GM12873 (cell line): ENCODE measurements around the gene PLSCR3.

ENCODE experiments used
- TF ChIP-seq, protein P1 (sequence below): IDR thresholded peaks from 2 replicates; pipeline ENCODE4 v1.5.1; 2012; ENCODE audit warnings: low read depth, mild to moderate bottlenecking, moderate library complexity, low read length, control low read depth; ENCODE audit not compliant: insufficient read depth; ENCODE audit errors: missing control alignments

The PLSCR3 gene

GRCh38 chr17:7416323-7416722 lies 22.0 kb upstream of the PLSCR3 start:
- TF ChIP-seq, protein P1, sequence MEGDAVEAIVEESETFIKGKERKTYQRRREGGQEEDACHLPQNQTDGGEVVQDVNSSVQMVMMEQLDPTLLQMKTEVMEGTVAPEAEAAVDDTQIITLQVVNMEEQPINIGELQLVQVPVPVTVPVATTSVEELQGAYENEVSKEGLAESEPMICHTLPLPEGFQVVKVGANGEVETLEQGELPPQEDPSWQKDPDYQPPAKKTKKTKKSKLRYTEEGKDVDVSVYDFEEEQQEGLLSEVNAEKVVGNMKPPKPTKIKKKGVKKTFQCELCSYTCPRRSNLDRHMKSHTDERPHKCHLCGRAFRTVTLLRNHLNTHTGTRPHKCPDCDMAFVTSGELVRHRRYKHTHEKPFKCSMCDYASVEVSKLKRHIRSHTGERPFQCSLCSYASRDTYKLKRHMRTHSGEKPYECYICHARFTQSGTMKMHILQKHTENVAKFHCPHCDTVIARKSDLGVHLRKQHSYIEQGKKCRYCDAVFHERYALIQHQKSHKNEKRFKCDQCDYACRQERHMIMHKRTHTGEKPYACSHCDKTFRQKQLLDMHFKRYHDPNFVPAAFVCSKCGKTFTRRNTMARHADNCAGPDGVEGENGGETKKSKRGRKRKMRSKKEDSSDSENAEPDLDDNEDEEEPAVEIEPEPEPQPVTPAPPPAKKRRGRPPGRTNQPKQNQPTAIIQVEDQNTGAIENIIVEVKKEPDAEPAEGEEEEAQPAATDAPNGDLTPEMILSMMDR = peak; percentile 23

DNA sequence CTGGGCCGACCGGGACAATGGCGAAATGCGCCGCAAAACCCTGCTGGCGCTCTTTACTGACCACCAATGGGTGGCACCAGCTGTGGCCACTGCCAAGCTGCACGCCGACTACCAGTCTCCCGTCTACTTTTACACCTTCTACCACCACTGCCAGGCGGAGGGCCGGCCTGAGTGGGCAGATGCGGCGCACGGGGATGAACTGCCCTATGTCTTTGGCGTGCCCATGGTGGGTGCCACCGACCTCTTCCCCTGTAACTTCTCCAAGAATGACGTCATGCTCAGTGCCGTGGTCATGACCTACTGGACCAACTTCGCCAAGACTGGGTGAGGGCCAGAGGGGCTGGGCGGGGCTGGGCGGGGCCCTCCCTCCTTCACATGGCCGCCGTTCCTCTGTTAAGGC lies 21.5 kb upstream of the PLSCR3 start:
- TF ChIP-seq, protein P1 = no peak

DNA sequence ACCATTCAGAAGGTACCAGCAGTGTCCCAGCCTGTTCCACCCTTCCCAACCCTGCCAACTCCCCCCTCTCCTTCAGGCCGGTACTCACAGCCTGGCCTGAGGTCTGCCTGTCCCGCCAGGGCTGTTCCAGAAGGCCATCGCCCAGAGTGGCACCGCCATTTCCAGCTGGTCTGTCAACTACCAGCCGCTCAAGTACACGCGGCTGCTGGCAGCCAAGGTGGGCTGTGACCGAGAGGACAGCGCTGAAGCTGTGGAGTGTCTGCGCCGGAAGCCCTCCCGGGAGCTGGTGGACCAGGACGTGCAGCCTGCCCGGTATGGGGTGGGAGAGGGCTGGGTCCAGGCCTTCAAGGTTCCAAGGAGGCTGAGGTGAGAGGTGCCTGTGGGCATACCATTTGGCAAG lies 20.5 kb upstream of the PLSCR3 start:
- TF ChIP-seq, protein P1 = no peak

GRCh38 chr17:7413346-7413985 lies 19.1 kb upstream of the PLSCR3 start:
- TF ChIP-seq, protein P1 = no peak

DNA sequence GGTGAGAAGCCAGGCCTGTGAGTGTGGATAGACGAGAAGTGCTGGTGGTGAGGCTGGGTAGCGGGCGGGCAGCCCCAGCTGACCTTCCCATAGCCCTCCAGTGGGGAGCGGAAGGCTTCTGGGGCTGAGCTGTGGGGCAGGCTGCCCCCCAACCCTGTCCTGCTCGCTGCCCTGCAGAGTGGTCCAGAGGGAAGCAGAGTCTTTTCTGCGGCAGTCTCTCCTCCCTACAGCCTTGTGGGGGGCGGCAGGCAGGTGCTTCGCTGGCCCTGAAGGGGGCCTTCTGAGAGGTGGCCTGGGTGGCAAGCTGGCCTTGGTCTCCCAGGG lies 17.1 kb upstream of the PLSCR3 start:
- TF ChIP-seq, protein P1 = no peak

GRCh38 chr17:7410634-7411426 lies 16.5 kb upstream of the PLSCR3 start:
- TF ChIP-seq, protein P1 = no peak

DNA sequence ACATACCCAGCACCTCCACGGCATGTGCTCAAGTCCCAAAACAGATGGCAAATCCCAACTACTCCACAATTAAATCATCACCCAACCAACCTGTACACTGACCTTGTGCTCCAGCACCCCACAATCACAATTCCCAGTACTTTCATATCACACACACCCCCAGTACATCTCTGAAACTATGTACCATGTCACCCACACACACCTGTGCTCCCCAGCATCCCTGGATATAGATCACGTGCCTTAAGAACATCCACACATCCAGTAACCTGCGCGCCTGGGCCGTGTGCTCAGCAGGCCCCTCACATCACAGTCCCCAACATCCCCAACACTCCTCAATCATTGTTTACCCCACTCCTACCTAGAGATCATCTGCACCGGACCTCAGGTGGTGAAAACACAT lies 15.4 kb upstream of the PLSCR3 start:
- TF ChIP-seq, protein P1 = no peak
